Transverse colon (tissue), 4 donors: ENCODE data around the gene PTPN20.

Source experiments
- EP300 ChIP-seq: sonication (generic); formaldehyde crosslinking; IDR thresholded peaks from one replicate; pipeline ENCODE4 v1.6.1; 2017; ENCODE audit warnings: antibody characterized with exemption, low read depth
- POLR2A ChIP-seq: fragments of 450-650 bp; IDR thresholded peaks from one replicate; pipeline ENCODE4 v1.6.1; 2016; ENCODE audit warnings: antibody characterized with exemption, mild to moderate bottlenecking, moderate library complexity
- POLR2AphosphoS5 ChIP-seq, 3 donors: sonication (generic); formaldehyde crosslinking; IDR thresholded peaks; one replicate each; pipeline ENCODE4 v1.6.1; 2016; ENCODE audit warnings: antibody characterized with exemption in 3 of 3
- TF ChIP-seq, protein P1 (sequence below), 5 experiments: fragments of 200-600 bp in 3 of 5; fragments of 450-650 bp in 2 of 5; sonication (generic) in 3 of 5; IDR thresholded peaks; 1 replicate in 2 of 5; 2 replicates in 3 of 5; pipeline ENCODE4 v1.5.1; 2016 to 2017; ENCODE audit warnings: antibody characterized with exemption in 5 of 5, inconsistent platforms in 3 of 5, mild to moderate bottlenecking in 2 of 5, moderate library complexity in 1 of 5

DNA sequence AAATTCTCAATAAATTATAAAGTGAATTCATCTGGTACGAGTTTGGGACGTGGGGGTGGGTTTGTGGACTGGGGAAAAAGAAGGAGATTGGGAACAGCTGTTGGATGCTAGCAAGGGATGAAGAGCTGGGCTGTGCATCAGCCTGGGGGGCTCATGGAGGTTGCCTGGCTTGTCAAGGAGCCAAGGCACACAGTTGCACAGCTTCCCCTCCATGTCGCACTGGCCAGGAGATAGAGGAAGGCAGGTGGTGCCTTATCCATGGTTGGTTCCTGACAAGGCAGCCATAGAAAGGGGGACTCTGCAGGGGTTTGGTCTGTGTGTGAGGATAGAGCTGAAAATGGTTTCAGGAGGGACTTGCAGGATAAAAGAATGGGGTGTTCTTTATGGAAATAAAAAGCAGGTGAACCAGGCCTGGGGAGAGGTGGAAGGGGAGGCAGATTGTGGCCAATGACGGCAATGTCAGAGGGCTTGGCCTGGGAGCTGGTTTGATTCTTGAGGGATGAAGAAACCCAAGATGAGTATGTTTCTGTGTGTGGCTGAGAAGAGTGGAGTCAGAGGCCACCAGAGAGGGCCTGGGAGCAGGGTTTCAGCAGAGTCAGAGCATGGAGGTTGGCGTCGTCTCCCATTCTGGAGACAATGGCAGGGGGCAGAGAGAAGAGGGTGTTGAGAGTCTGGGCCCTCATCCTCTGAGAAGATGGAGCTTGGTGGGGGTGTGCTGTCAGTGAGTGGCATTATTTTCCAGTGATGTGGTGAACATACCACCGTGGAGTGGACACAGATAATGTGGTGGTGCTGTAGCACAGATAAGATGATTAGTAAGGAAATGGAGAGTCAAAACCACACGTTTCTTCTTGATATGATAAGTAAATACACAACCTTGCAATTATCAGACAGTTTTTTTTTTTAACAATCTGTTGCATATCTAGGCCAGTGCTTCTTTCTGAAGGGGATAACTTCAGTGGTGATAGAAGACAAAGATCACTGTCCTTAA is 108.2 kb downstream of the PTPN20 start:
- TF ChIP-seq, protein P1, sequence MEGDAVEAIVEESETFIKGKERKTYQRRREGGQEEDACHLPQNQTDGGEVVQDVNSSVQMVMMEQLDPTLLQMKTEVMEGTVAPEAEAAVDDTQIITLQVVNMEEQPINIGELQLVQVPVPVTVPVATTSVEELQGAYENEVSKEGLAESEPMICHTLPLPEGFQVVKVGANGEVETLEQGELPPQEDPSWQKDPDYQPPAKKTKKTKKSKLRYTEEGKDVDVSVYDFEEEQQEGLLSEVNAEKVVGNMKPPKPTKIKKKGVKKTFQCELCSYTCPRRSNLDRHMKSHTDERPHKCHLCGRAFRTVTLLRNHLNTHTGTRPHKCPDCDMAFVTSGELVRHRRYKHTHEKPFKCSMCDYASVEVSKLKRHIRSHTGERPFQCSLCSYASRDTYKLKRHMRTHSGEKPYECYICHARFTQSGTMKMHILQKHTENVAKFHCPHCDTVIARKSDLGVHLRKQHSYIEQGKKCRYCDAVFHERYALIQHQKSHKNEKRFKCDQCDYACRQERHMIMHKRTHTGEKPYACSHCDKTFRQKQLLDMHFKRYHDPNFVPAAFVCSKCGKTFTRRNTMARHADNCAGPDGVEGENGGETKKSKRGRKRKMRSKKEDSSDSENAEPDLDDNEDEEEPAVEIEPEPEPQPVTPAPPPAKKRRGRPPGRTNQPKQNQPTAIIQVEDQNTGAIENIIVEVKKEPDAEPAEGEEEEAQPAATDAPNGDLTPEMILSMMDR (IDR thresholded peaks at IDR 0.05), result no peak
- TF ChIP-seq POLR2A (no peak), POLR2AphosphoS5 (IDR thresholded peaks at IDR 0.05) (no peak), EP300 (no peak)
